H1 (cell line): ENCODE data around the gene GJD3.

Experiments used
- CEBPB ChIP-seq: IDR thresholded peaks from 2 replicates; pipeline ENCODE4 v1.6.1; 2012; ENCODE audit warnings: low read depth, low read length
- EP300 ChIP-seq, 2 experiments: IDR thresholded peaks; 1 replicate in 1 of 2; 2 replicates in 1 of 2; pipeline ENCODE4 v1.6.1; 2011 to 2012; ENCODE audit warnings: low read depth in 2 of 2, low read length in 2 of 2, mild to moderate bottlenecking in 2 of 2, borderline replicate concordance in 1 of 2, inconsistent platforms in 1 of 2, moderate library complexity in 1 of 2
- POLR2A ChIP-seq, 2 experiments: IDR thresholded peaks; 1 replicate in 1 of 2; 2 replicates in 1 of 2; pipeline ENCODE4 v1.6.1; 2011; ENCODE audit warnings: low read depth in 2 of 2, low read length in 2 of 2, mild to moderate bottlenecking in 2 of 2; ENCODE audit errors: control extremely low read depth in 1 of 2
- SP1 ChIP-seq: IDR thresholded peaks from 2 replicates; pipeline ENCODE4 v1.6.1; 2011; ENCODE audit warnings: low read depth, low read length
- TAF1 ChIP-seq: IDR thresholded peaks from 2 replicates; pipeline ENCODE4 v1.6.1; 2011; ENCODE audit warnings: mild to moderate bottlenecking, low read depth, low read length
- ZNF274 ChIP-seq: IDR thresholded peaks from 2 replicates; pipeline ENCODE4 v1.7.0; 2012; ENCODE audit warnings: low read length, borderline replicate concordance; ENCODE audit errors: extremely low read depth
- TF ChIP-seq, protein P1 (sequence below), 3 experiments: IDR thresholded peaks; 1 replicate in 2 of 3; 2 replicates in 1 of 3; pipeline versions ENCODE4 v1.5.1 to v1.6.1; 2011; ENCODE audit warnings: low read length in 3 of 3, mild to moderate bottlenecking in 3 of 3, inconsistent platforms in 2 of 3, low read depth in 1 of 3, moderate library complexity in 1 of 3; ENCODE audit not compliant: insufficient read depth in 1 of 3; ENCODE audit errors: control extremely low read depth in 1 of 3
- TF ChIP-seq, protein P2 (sequence below): IDR thresholded peaks from 2 replicates; pipeline ENCODE4 v1.6.1; 2012; ENCODE audit warnings: low read length, inconsistent platforms

DNA sequence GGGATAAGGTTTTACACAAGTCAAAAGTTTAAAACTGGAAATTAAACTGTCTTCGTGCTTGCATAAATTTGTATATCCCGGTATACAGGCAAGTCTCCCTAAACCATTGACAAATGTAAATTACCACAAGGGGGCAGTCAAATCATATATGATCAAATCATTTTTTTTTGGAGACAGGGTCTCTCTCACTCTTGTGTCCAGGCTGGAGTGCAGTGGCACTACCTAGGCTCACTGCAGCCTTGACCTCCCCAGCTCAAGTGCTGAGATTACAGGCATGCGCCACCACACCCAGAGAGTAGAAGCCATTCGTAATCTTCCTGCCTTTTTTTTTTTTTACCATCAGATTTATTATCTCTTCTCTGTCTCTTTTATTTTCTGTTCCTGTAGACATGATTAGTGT is 34.6 kb upstream of the GJD3 start:
- TF ChIP-seq, protein P1, sequence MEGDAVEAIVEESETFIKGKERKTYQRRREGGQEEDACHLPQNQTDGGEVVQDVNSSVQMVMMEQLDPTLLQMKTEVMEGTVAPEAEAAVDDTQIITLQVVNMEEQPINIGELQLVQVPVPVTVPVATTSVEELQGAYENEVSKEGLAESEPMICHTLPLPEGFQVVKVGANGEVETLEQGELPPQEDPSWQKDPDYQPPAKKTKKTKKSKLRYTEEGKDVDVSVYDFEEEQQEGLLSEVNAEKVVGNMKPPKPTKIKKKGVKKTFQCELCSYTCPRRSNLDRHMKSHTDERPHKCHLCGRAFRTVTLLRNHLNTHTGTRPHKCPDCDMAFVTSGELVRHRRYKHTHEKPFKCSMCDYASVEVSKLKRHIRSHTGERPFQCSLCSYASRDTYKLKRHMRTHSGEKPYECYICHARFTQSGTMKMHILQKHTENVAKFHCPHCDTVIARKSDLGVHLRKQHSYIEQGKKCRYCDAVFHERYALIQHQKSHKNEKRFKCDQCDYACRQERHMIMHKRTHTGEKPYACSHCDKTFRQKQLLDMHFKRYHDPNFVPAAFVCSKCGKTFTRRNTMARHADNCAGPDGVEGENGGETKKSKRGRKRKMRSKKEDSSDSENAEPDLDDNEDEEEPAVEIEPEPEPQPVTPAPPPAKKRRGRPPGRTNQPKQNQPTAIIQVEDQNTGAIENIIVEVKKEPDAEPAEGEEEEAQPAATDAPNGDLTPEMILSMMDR (IDR thresholded peaks at IDR 0.05; ENCODE audit: control extremely low read depth in 1 of 3, insufficient read depth in 1 of 3, low read depth in 1 of 3, low read length in 3 of 3), result peak in 2 of 3 experiments; percentile 28 to 39; a peak in 3 of 4 replicates
- TF ChIP-seq SP1 (no peak), TAF1 (no peak), POLR2A (IDR thresholded peaks at IDR 0.05; ENCODE audit: control extremely low read depth in 1 of 2, low read depth in 2 of 2, low read length in 2 of 2) (no peak), CEBPB (no peak), ZNF274 (no peak), EP300 (IDR thresholded peaks at IDR 0.05; ENCODE audit: borderline replicate concordance in 1 of 2, low read depth in 2 of 2, low read length in 2 of 2) (no peak)
- TF ChIP-seq, protein P2, sequence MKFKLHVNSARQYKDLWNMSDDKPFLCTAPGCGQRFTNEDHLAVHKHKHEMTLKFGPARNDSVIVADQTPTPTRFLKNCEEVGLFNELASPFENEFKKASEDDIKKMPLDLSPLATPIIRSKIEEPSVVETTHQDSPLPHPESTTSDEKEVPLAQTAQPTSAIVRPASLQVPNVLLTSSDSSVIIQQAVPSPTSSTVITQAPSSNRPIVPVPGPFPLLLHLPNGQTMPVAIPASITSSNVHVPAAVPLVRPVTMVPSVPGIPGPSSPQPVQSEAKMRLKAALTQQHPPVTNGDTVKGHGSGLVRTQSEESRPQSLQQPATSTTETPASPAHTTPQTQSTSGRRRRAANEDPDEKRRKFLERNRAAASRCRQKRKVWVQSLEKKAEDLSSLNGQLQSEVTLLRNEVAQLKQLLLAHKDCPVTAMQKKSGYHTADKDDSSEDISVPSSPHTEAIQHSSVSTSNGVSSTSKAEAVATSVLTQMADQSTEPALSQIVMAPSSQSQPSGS, result no peak
